DND-41 (cell line): Measurements from ENCODE around the gene NMT2.

Experiments
- ATAC-seq: fragments of 200-7000 bp; cut with Tn5 transposase; 3 replicates; pipeline ENCODE4 v1.9.1; 2021; ENCODE audit warnings: low read depth; ENCODE audit not compliant: insufficient read depth
- DNase-seq: peaks from one replicate; pipeline ENCODE4 v3.0.0-alpha.2; 2020
- H2AFZ ChIP-seq: 2 replicates; pipeline ENCODE4 v1.6.0; 2012; ENCODE audit warnings: low read depth, low read length
- H3K27ac ChIP-seq: 2 replicates; pipeline ENCODE4 v1.5.1; 2012; ENCODE audit warnings: low read length, inconsistent platforms
- H3K27me3 ChIP-seq: fragments of 200-600 bp; sonication (generic); 2 replicates; pipeline ENCODE4 v1.6.0; 2012; ENCODE audit warnings: low read length, mild to moderate bottlenecking, inconsistent platforms; ENCODE audit not compliant: insufficient read depth, poor library complexity
- H3K36me3 ChIP-seq: 2 replicates; pipeline ENCODE4 v1.5.1; 2012; ENCODE audit warnings: low read length, inconsistent platforms; ENCODE audit not compliant: insufficient read depth
- H3K4me1 ChIP-seq: 2 replicates; pipeline ENCODE4 v1.5.1; 2012; ENCODE audit warnings: mild to moderate bottlenecking, low read length; ENCODE audit not compliant: insufficient read depth
- H3K4me2 ChIP-seq: 2 replicates; pipeline ENCODE4 v1.6.0; 2012; ENCODE audit warnings: mild to moderate bottlenecking, moderate library complexity, low read length, inconsistent platforms; ENCODE audit not compliant: insufficient read depth
- H3K4me3 ChIP-seq, 2 experiments: fragments of 200-600 bp in 1 of 2; shearing (Covaris generic) in 1 of 2; 2 replicates each; pipeline ENCODE4 v1.5.1; 2012 to 2016; ENCODE audit warnings: inconsistent platforms in 2 of 2, low read length in 2 of 2, mild to moderate bottlenecking in 2 of 2, low read depth in 1 of 2, moderate library complexity in 1 of 2
- H3K79me2 ChIP-seq: 2 replicates; pipeline ENCODE4 v1.6.0; 2012; ENCODE audit warnings: low read length, inconsistent platforms; ENCODE audit not compliant: insufficient read depth
- H3K9ac ChIP-seq: 2 replicates; pipeline ENCODE4 v1.6.0; 2012; ENCODE audit warnings: low read depth, mild to moderate bottlenecking, inconsistent platforms, low read length, moderate library complexity
- H3K9me3 ChIP-seq: 2 replicates; pipeline ENCODE4 v1.5.1; 2012; ENCODE audit warnings: low read length, moderate library complexity, mild to moderate bottlenecking, inconsistent platforms; ENCODE audit not compliant: insufficient read depth, severe bottlenecking
- H4K20me1 ChIP-seq: 2 replicates; pipeline ENCODE4 v1.6.0; 2012; ENCODE audit warnings: low read length; ENCODE audit not compliant: insufficient read depth
- CTCF ChIP-seq: IDR thresholded peaks from 2 replicates; pipeline ENCODE4 v1.5.1; 2012; ENCODE audit warnings: borderline replicate concordance, low read length, moderate library complexity, mild to moderate bottlenecking; ENCODE audit not compliant: poor library complexity, severe bottlenecking; ENCODE audit errors: extremely low read depth
- EZH2 ChIP-seq: IDR thresholded peaks from 3 replicates; pipeline ENCODE4 v1.6.1; 2012; ENCODE audit warnings: borderline replicate concordance, low read depth, mild to moderate bottlenecking, moderate library complexity, low read length, inconsistent platforms; ENCODE audit not compliant: severe bottlenecking

Gene NMT2

DNA sequence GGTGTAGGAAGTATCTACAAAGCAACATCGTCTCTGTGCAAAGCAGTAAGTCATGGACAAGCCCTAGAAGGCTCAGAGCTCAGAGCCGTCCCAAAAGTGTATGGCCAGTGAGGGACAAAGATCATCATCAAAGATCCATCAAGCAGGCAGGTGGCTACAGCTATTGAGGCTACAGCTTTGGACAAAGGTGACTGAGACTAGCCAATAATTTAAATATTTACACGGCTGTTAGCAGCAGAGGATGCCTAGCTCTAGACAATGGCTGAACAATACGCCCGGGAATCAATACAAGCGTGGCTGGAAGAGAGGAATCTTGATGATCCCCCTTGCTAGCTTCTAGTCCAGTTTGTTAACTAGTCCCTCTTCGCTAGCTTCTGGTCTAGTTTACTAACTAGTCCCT is 17.9 kb downstream of the NMT2 start:
- DNase-seq (no peak), ATAC-seq (no peak)
- no peaks in the 10 kb centered on the region for H3K27me3 ChIP-seq
- H4K20me1 ChIP-seq: peaks cover 17% of the 10 kb centered on the region
- no peak overlapping the region for H3K27ac ChIP-seq
- H3K4me3 ChIP-seq: no peak overlapping the region
- TF ChIP-seq EZH2 (no peak), CTCF (no peak)
- H3K4me1 ChIP-seq: no peaks in the 10 kb centered on the region
- H3K9ac ChIP-seq: no peak overlapping the region
- H3K9me3 ChIP-seq: no peaks in the 10 kb centered on the region
- peaks cover 73% of the 10 kb centered on the region for H3K79me2 ChIP-seq
- no peak overlapping the region for H3K4me2 ChIP-seq
- no peaks in the 10 kb centered on the region for H3K36me3 ChIP-seq
- no peak overlapping the region for H2AFZ ChIP-seq

DNA sequence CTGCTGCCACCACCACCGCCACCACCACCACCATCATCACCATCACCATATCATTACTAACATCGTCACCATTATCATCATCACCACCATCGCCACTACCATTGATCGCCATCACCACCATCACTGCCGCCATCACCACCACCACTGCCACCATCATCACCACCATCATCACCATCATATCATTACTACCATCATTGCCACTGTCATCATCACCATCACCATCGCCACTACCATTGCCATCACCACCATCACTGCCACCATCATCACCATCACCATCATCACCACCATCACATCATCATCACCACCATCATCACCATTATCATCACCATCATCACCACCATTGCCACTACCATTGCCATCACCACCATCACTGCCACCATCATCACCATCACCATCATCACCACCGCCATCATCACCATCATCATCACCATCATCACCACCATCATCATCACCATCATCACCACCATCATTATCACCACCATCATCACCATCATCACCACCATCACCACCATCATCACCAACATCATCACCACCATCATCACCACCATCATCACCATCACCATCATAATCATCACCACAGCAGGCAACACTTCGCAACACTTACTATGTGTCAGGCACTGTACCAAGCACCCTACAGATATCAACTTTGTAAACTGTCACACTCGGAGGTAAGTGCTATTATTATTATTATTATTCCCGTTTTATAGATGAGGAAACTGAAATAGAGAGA is 19.3 kb downstream of the NMT2 start:
- Histone ChIP-seq H2AFZ (no peak overlapping the region), H3K79me2 (peaks cover 73% of the 10 kb centered on the region), H4K20me1 (peaks cover 15% of the 10 kb centered on the region), H3K27ac (no peak overlapping the region), H3K9ac (no peak overlapping the region), H3K4me2 (no peak overlapping the region), H3K4me3 (no peak overlapping the region), H3K36me3 (no peaks in the 10 kb centered on the region), H3K27me3 (no peaks in the 10 kb centered on the region), H3K9me3 (no peaks in the 10 kb centered on the region), H3K4me1 (no peaks in the 10 kb centered on the region)
- TF ChIP-seq CTCF (no peak), EZH2 (no peak)
- no peak for DNase-seq
- ATAC-seq: no peak

- no peak for DNase-seq
- no peaks in the 10 kb centered on the region for H3K9me3 ChIP-seq
Observed at GRCh38 chr10:15147594-15148392, 20.7 kb downstream of the NMT2 start.

More at GRCh38 chr10:15147594-15148392, 20.7 kb downstream of the NMT2 start:
- Histone ChIP-seq H3K27me3 (no peaks in the 10 kb centered on the region), H3K36me3 (no peaks in the 10 kb centered on the region), H3K79me2 (peaks cover 79% of the 10 kb centered on the region), H2AFZ (no peak overlapping the region), H4K20me1 (peaks cover 10% of the 10 kb centered on the region), H3K4me2 (no peak overlapping the region), H3K4me3 (no peak overlapping the region), H3K4me1 (peaks cover 9% of the 10 kb centered on the region), H3K27ac (no peak overlapping the region), H3K9ac (no peak overlapping the region)
- ATAC-seq: no peak
- no peak for TF ChIP-seq CTCF
- no peak for TF ChIP-seq EZH2
